Adrenal gland (tissue), 5 donors: ENCODE measurements around the gene VIPR1.

Experiments
- POLR2A ChIP-seq, 2 donors: fragments of 450-650 bp; IDR thresholded peaks; one replicate each; pipeline ENCODE4 v1.6.1; 2017; ENCODE audit warnings: antibody characterized with exemption in 2 of 2, mild to moderate bottlenecking in 2 of 2, moderate library complexity in 1 of 2
- TF ChIP-seq, protein P1 (sequence below), 6 experiments: fragments of 450-650 bp in 4 of 6; fragments of 200-600 bp in 2 of 6; sonication (generic) in 1 of 6; IDR thresholded peaks; 1 replicate in 5 of 6; 2 replicates in 1 of 6; pipeline versions ENCODE4 v1.5.1 to v1.8.0; 2016 to 2021; ENCODE audit warnings: antibody characterized with exemption in 6 of 6, mild to moderate bottlenecking in 2 of 6, moderate library complexity in 1 of 6
- donor health status: DM: no; HTN: no; CAD: no.

DNA sequence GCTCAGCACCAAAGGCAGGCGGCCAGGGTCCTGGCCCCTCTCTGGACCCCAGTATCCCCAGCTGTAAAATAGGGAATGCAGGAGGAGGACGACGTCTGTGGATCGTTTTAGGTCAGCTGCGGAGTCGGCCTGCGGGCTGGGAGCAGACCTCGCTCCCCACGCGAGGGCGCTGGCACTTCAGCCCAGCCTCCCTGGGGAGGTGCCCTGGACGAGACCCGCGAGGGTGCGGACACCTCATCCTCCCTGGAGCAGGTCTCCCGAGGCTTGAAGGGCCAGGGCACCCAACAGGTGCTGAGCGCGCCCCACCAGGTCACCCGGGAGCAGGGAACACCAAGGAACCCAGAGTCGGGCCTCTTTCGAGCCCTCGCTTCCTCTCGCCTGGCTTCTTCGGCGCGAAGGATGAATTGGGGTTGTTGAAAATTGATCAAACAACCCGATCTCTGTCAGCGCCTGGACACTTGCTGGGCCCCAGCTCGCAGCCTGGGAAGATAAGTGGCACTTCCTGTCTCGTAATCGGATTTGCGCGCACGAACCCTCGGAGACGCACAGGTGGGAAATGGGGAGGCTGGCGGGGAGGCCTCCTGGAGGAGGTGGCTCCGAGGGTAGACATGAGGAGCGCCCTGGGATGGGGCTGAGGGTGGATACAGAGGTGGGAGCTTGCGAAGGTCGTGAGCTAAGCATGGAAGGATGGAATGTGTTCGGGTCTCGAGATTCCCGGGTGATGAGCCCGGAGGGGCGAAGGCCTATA lies 588 bp upstream of the VIPR1 start:
- TF ChIP-seq, protein P1, sequence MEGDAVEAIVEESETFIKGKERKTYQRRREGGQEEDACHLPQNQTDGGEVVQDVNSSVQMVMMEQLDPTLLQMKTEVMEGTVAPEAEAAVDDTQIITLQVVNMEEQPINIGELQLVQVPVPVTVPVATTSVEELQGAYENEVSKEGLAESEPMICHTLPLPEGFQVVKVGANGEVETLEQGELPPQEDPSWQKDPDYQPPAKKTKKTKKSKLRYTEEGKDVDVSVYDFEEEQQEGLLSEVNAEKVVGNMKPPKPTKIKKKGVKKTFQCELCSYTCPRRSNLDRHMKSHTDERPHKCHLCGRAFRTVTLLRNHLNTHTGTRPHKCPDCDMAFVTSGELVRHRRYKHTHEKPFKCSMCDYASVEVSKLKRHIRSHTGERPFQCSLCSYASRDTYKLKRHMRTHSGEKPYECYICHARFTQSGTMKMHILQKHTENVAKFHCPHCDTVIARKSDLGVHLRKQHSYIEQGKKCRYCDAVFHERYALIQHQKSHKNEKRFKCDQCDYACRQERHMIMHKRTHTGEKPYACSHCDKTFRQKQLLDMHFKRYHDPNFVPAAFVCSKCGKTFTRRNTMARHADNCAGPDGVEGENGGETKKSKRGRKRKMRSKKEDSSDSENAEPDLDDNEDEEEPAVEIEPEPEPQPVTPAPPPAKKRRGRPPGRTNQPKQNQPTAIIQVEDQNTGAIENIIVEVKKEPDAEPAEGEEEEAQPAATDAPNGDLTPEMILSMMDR (IDR thresholded peaks at IDR 0.05): peak; percentile 18 to 53 (median 46)
- no peak for TF ChIP-seq POLR2A (IDR thresholded peaks at IDR 0.05)
